ENCODE results near the gene OR51B4.
"Not testable (repeated sequence)": the region's sequence is repeated elsewhere in the genome, so short reads cannot be mapped to it uniquely, and the experiment has no call there.

The OR51B4 gene

GRCh38 chr11:5274395-5274794 lies 27.4 kb downstream of the OR51B4 start:
- DNase-seq = no peak

- no peak for DNase-seq
Observed at GRCh38 chr11:5272395-5273017, 29.2 kb downstream of the OR51B4 start.

- DNase-seq = no peak
Observed at GRCh38 chr11:5269715-5270147, 32.0 kb downstream of the OR51B4 start, which contains the start of gene HBE1. Gene HBE1, minus strand, starts transcription at chr11:5269945. Its CDS starts 55 bp downstream, at chr11:5269890.

GRCh38 chr11:5267033-5267563 lies 34.6 kb downstream of the OR51B4 start:
- DNase-seq = no peak

GRCh38 chr11:5266609-5267008 lies 35.1 kb downstream of the OR51B4 start:
- DNase-seq = no peak

- no peak for DNase-seq
Observed at GRCh38 chr11:5265832-5266231, 35.9 kb downstream of the OR51B4 start.

- no peak for DNase-seq
Observed at GRCh38 chr11:5258543-5259262, 43.0 kb downstream of the OR51B4 start.

GRCh38 chr11:5257296-5257695 lies 44.5 kb downstream of the OR51B4 start:
- DNase-seq = no peak

GRCh38 chr11:5254646-5255413 lies 46.9 kb downstream of the OR51B4 start, which contains the start of gene HBG2:
Gene HBG2, minus strand, starts transcription at chr11:5254781. Its CDS starts 53 bp downstream, at chr11:5254728.
- not testable (repeated sequence) for DNase-seq

- DNase-seq = not testable (repeated sequence)
Observed at GRCh38 chr11:5254023-5254422, 47.7 kb downstream of the OR51B4 start.

- not testable (repeated sequence) for DNase-seq
Observed at GRCh38 chr11:5253440-5253839, 48.3 kb downstream of the OR51B4 start.

GRCh38 chr11:5252919-5253265 lies 48.9 kb downstream of the OR51B4 start:
- DNase-seq = no peak

- DNase-seq = no peak
Observed at GRCh38 chr11:5252192-5252918, 49.4 kb downstream of the OR51B4 start.

- DNase-seq = no peak
Observed at GRCh38 chr11:5251746-5252145, 50.0 kb downstream of the OR51B4 start.

Measured in hypothalamus (tissue), 51 donors.